ENCODE data around the gene COL18A1.

Gene COL18A1

GRCh38 chr21:45535341-45536081 is 130.5 kb downstream of the COL18A1 start:
- DNase-seq (ENCODE audit: low spot score): no peak

GRCh38 chr21:45536301-45537081 is 131.5 kb downstream of the COL18A1 start:
- DNase-seq (ENCODE audit: low spot score): no peak

- DNase-seq (ENCODE audit: low spot score): no peak
These were observed 132.3 kb downstream of the COL18A1 start for GRCh38 chr21:45537111-45537745.

GRCh38 chr21:45537746-45538291 is 132.9 kb downstream of the COL18A1 start:
- DNase-seq (ENCODE audit: low spot score): no peak

- DNase-seq (ENCODE audit: low spot score): no peak
These were observed 133.5 kb downstream of the COL18A1 start for GRCh38 chr21:45538381-45539045.

GRCh38 chr21:45539046-45539795 is 134.3 kb downstream of the COL18A1 start:
- no peak for DNase-seq (ENCODE audit: low spot score)

- DNase-seq (ENCODE audit: low spot score): no peak
These were observed 135.0 kb downstream of the COL18A1 start for GRCh38 chr21:45539796-45540600.

GRCh38 chr21:45540601-45540970 is 135.6 kb downstream of the COL18A1 start:
- DNase-seq (ENCODE audit: low spot score): no peak

- DNase-seq (ENCODE audit: low spot score): peak; percentile 95
These were observed 136.5 kb downstream of the COL18A1 start for GRCh38 chr21:45541221-45542039.

- DNase-seq (ENCODE audit: low spot score): peak; percentile 93
These were observed 137.3 kb downstream of the COL18A1 start, which contains the start of gene SLC19A1 for GRCh38 chr21:45542242-45542666. Gene SLC19A1 (minus strand): TSS chr21:45542440. CDS start chr21:45537959, 4,481 bp downstream.

- no peak for DNase-seq (ENCODE audit: low spot score)
These were observed 137.9 kb downstream of the COL18A1 start for GRCh38 chr21:45542667-45543370.

- DNase-seq (ENCODE audit: low spot score): no peak
These were observed 138.4 kb downstream of the COL18A1 start for GRCh38 chr21:45543371-45543709.

GRCh38 chr21:45543710-45544448 is 138.9 kb downstream of the COL18A1 start:
- no peak for DNase-seq (ENCODE audit: low spot score)

- DNase-seq (ENCODE audit: low spot score): no peak
These were observed 139.7 kb downstream of the COL18A1 start for GRCh38 chr21:45544449-45545235.

GRCh38 chr21:45545236-45545570 is 140.2 kb downstream of the COL18A1 start:
- DNase-seq (ENCODE audit: low spot score): no peak

GRCh38 chr21:45545691-45546531 is 140.9 kb downstream of the COL18A1 start:
- no peak for DNase-seq (ENCODE audit: low spot score)
